Activated naive CD8-positive, alpha-beta T cell (primary cell): ENCODE results near the gene IFITM1.
A peak's percentile ranks its signal among the peaks of the same experiment; 100 is the strongest.
"Not testable (repeated sequence)": the region's sequence is repeated elsewhere in the genome, so short reads cannot be mapped to it uniquely, and the experiment has no call there.

ENCODE experiments used
- H3K27ac Mint-ChIP-seq: one replicate; pipeline ENCODE4 v1.8.0; 2021; ENCODE audit warnings: mixed read lengths
- H3K27me3 Mint-ChIP-seq: one replicate; pipeline ENCODE4 v1.8.0; 2021; ENCODE audit warnings: mixed read lengths
- H3K36me3 Mint-ChIP-seq: one replicate; pipeline ENCODE4 v1.8.0; 2021; ENCODE audit warnings: mixed read lengths
- H3K4me1 Mint-ChIP-seq: one replicate; pipeline ENCODE4 v1.8.0; 2021; ENCODE audit warnings: low read depth, mixed read lengths
- H3K4me3 Mint-ChIP-seq: one replicate; pipeline ENCODE4 v1.8.0; 2021; ENCODE audit warnings: mild to moderate bottlenecking, mixed read lengths
- H3K9me3 Mint-ChIP-seq: one replicate; pipeline ENCODE4 v1.8.0; 2021; ENCODE audit warnings: low read depth, mixed read lengths

Gene IFITM1

DNA sequence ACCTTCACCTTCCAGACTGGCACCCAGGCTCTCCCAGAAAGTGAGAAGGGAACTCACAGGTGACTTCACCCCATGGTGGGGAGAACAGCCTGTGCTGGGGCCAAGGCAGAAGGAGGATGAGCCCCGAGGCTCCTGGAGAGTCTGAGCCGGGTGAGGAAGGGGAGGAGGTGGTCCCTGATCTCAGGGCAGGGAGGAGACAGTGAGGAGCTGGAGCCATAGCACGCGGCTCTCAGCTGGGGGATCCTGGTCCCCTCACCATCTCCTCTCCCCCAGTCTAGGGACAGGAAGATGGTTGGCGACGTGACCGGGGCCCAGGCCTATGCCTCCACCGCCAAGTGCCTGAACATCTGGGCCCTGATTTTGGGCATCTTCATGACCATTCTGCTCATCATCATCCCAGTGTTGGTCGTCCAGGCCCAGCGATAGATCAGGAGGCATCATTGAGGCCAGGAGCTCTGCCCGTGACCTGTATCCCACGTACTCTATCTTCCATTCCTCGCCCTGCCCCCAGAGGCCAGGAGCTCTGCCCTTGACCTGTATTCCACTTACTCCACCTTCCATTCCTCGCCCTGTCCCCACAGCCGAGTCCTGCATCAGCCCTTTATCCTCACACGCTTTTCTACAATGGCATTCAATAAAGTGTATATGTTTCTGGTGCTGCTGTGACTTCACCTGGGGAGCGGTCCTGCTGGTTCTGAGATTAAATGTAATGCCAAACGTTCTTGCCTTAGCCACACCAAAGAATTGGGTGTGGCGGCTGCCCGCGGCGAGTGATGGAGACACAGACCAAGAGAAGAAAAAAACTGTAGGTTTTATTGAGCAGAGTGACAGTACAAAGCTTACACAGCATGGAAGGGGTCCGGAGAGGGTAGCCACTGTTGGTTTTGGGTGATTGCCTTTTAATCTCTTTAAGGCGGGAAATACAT lies 4.8 kb upstream of the IFITM1 start:
- peaks cover 54% of the 10 kb centered on the region for H3K4me1 Mint-ChIP-seq

DNA sequence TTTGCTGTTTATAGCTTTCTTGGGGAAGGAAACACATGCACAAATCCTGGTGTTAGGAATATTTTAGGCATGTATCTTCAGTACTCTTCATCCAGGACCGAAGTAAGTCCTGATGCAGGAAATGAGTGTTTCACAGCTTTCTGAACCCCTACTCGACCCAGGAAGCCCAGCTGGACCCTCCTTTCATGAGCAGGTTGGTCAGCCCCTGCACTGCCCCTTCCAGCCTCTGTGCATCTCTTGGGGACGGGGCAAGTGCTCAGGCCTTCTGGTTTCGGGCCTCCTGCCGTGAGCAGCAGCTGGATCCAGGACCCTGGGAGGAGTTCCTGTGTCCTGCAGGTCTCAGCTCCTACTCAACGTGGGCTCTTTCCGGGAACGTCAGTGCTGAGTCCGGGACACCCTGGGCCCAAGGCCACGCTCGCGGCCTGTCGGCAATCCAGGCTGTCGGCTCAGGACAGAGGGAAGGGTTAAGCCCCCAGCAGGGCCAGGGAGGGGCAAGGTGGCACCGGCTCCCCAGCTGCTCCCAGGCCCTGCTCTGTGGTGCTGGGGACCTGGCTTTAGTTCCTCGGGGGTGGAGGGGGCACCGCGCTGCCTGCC lies 3.8 kb upstream of the IFITM1 start:
- H3K27me3 Mint-ChIP-seq, H3K36me3 Mint-ChIP-seq, H3K9me3 Mint-ChIP-seq: not testable (repeated sequence)
- Mint-ChIP-seq H3K4me1 (peaks cover 53% of the 10 kb centered on the region), H3K27ac (peak overlapping the region; percentile 93), H3K4me3 (peak overlapping the region; percentile 91)

More for the DNA sequence above, 4.8 kb upstream of the IFITM1 start:
- not testable (repeated sequence) for H3K27me3 Mint-ChIP-seq, H3K36me3 Mint-ChIP-seq, H3K9me3 Mint-ChIP-seq
- Mint-ChIP-seq H3K4me3 (peak overlapping the region; percentile 91), H3K27ac (peak overlapping the region; percentile 93)

DNA sequence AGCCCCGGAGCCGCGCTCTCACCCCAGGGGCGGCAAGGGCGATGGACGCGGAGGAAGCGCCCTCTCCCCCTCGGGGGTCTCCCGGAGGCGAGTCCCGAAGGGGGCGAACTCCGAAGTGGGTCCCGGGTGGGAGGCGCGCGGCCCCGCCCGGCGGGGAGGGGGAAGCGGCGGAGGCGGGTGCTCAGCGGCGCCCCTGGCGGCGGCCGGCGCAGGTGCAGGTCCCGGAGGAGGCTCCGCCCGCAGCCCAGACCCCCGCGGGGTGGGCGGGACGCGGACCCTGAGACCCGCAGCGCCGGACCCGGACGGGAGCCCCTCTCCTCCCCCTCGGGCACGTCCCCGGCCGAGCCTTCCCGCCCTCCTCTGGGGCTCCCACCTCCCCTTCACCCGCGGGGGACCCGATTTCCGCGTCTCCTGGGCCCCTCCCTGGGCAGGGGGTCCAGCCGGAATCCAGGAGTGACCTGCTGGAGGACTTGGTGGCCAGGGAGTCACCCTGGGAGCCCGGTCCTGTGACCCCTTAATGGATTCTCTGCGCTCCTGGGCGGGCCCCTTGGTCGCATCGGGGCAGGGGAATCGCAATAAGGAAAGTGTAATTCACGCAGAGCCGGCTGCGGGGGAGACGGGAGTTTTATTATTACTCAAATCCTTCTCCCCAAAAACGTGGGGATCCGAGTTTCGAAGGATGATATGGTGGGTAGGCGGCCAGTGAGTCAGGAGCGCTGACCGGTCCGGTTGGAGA lies 2.7 kb upstream of the IFITM1 start:
- H3K9me3 Mint-ChIP-seq, H3K36me3 Mint-ChIP-seq, H3K27me3 Mint-ChIP-seq: not testable (repeated sequence)
- Mint-ChIP-seq H3K27ac (peak overlapping the region; percentile 96), H3K4me3 (peak overlapping the region; percentile 95), H3K4me1 (peaks cover 45% of the 10 kb centered on the region)

DNA sequence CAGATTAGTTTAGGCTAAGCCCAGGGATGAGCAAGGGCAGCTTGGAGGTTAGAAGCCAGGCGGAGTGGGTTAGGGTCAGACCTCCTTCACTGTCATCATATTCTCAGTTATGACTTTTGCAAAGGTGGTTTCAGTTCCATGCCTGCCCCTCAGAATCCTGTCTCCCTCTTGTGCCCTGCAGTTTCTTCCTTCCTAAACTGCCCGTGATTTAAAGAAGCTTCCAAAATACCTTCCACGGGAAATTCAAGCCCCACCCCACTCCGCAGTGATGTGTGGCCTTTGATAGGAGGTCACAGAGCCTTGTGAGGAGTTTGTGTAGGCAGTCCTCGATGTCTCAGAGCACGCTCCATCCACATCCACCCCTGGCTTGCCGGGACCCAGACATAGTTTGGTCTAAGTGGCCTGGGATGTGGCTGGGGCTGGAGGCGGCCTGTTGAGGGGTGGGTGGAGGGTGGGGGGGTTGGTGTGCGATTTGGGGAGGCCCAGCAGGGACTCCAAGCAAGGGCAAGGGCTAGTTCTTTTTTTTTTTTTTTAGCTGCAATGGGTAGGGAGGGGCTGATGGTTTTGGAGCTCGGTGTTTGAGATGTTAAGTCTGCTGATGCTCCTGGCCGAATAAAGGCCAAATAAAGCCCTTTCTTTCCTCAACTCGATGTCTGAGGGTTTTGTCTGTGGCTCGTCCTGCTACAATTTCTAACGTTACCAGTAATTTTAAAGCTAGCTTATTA lies 1.6 kb upstream of the IFITM1 start:
- H3K27me3 Mint-ChIP-seq, result no peaks in the 10 kb centered on the region
- no peaks in the 10 kb centered on the region for H3K36me3 Mint-ChIP-seq
- H3K4me3 Mint-ChIP-seq, result peak overlapping the region; percentile 95
- no peaks in the 10 kb centered on the region for H3K9me3 Mint-ChIP-seq
- peak overlapping the region; percentile 96 for H3K27ac Mint-ChIP-seq
- H3K4me1 Mint-ChIP-seq, result peaks cover 50% of the 10 kb centered on the region

DNA sequence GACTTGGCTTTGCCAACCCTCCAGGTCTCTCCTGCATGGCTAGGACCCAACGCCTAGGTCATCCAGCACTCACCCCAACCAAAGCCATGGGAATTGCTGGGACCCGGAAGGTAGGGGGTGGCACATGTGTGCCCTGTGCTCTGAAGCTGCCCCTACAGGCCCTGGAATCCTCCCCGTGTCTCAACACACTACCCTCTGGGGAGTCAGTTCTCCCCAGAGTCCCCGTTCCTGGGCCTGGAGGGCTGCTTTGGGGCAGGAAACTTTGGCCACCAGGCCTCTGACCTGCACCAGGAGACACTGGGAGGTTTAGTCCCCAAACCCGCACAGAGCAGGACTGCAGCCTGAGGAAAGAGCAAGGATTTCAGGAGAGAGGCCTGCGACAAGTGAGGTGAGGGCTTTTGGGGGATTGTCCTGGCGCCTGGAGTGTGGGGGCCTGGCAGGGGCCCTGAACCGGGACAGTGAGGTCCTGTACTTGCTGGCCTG lies 495 bp upstream of the IFITM1 start:
- Mint-ChIP-seq H3K27me3 (no peaks in the 10 kb centered on the region), H3K27ac (peak overlapping the region; percentile 96), H3K4me1 (peaks cover 50% of the 10 kb centered on the region), H3K9me3 (no peaks in the 10 kb centered on the region), H3K4me3 (peak overlapping the region; percentile 95), H3K36me3 (no peaks in the 10 kb centered on the region)

DNA sequence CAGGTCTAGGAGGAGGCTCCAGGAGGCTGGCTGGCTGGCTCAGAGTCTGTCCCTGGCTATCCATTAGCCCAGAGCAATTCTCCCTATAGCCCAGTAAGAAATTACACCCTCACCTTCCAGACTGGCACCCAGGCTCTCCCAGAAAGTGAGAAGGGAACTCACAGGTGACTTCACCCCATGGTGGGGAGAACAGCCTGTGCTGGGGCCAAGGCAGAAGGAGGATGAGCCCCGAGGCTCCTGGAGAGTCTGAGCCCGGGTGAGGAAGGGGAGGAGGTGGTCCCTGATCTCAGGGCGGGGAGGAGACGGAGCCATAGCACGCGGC lies 675 bp downstream of the IFITM1 start:
- H3K36me3 Mint-ChIP-seq, H3K27me3 Mint-ChIP-seq: not testable (repeated sequence)

DNA sequence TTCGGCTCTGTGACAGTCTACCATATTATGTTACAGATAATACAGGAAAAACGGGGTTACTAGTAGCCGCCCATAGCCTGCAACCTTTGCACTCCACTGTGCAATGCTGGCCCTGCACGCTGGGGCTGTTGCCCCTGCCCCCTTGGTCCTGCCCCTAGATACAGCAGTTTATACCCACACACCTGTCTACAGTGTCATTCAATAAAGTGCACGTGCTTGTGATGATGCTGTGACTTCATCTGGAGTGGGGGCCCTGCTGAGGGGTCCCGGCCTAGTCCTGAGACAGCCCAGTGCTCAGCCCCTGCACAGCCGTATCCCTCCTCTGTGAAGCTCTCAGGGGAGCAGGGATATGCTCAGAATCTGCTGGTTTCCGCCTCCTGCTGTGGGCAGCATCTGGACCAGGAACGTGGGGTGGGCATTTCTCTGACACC lies 1.2 kb downstream of the IFITM1 start:
- H3K4me1 Mint-ChIP-seq, result peaks cover 42% of the 10 kb centered on the region

More for the DNA sequence above, 675 bp downstream of the IFITM1 start:
- H3K9me3 Mint-ChIP-seq, result not testable (repeated sequence)
- Mint-ChIP-seq H3K4me3 (peak overlapping the region; percentile 95), H3K27ac (peak overlapping the region; percentile 96), H3K4me1 (peaks cover 42% of the 10 kb centered on the region)

DNA sequence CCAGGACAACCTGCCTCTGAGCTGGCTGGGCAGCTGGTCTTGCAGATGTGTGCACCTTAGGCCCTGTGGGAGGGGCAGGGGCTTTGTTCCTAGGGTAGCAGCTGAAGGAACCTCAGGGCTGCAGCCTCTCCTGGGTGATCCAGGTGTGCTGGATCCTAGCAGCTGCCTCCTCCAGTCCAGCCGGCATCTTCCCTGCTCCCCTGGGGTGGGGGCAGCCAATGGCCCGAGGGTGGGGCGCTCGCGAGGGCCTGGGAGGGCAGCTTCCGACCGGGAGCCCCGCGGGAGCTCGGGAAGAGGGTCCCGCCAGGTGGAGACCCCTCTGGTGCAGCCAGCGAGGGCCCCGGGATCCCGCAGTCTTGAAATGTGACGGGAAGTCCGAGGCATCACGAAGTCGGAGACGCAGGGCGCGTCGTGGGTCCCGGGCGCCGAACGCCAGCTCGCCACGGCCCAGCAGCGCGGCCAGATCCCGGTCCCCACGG lies 1.7 kb downstream of the IFITM1 start:
- no peaks in the 10 kb centered on the region for H3K9me3 Mint-ChIP-seq
- H3K4me3 Mint-ChIP-seq, result peak overlapping the region; percentile 95
- H3K27me3 Mint-ChIP-seq, result no peaks in the 10 kb centered on the region
- H3K4me1 Mint-ChIP-seq, result peaks cover 47% of the 10 kb centered on the region
- H3K27ac Mint-ChIP-seq, result peak overlapping the region; percentile 96
- H3K36me3 Mint-ChIP-seq, result no peaks in the 10 kb centered on the region

More for the DNA sequence above, 1.2 kb downstream of the IFITM1 start:
- no peaks in the 10 kb centered on the region for H3K36me3 Mint-ChIP-seq
- no peaks in the 10 kb centered on the region for H3K9me3 Mint-ChIP-seq
- H3K4me3 Mint-ChIP-seq, result peak overlapping the region; percentile 95
- H3K27me3 Mint-ChIP-seq, result no peaks in the 10 kb centered on the region
- H3K27ac Mint-ChIP-seq, result peak overlapping the region; percentile 96

DNA sequence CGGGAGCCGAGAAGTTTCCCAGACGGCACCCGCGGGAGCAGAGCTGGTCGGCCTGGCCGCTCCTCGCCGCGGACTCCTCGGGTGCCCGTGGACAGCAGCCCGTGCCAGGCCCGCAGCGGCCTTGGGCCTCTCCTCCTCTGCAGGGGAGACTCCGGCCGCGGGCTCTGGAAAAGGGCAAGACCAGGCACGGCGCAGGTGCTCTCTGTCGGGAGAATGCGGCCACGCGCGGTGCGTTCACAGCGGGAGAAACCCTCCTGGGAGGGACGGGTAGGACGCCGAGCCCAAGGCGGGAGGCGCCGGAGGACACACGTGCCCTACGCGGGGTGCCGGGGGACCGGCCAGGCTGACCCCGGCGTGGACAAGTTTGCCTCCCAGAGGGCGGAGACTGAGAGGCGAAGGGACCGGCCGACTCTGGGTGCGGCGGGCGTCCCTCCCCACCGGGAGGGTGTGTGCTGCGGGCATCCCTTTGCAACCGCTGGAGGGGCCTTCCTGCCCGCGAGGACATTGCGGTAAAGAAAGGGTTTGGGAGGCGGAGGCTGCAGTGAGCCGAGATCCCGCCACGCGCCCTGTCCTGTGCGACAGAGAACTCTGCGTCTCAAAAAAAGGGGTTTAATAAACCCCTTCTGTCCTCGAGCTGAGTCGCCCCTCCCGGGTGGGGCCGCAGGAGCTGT lies 2.3 kb downstream of the IFITM1 start:
- H3K4me1 Mint-ChIP-seq, result peaks cover 50% of the 10 kb centered on the region
- no peaks in the 10 kb centered on the region for H3K36me3 Mint-ChIP-seq
- peak overlapping the region; percentile 87 for H3K27ac Mint-ChIP-seq
- H3K4me3 Mint-ChIP-seq, result peak overlapping the region; percentile 93
- H3K9me3 Mint-ChIP-seq, result no peaks in the 10 kb centered on the region
- H3K27me3 Mint-ChIP-seq, result no peaks in the 10 kb centered on the region

DNA sequence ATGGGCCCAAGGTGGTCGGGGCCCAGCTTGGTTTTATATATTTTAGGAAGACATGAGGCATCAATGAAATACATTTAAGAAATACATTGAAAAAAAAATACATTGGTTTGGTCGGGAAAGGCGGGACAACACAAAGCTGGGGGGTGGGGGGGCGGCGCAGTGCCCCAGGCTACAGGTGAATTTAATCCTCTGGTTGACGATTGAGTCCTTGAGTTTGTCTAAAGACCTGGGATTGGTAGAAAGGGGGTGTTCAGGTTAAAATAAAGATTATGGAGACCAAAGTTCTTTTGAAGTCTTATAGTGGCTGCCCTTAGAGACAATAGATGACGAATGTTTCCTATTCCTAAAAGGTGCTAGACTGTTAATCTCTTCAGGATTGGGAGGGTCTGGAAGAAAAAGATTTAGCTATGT lies 3.1 kb downstream of the IFITM1 start:
- H3K36me3 Mint-ChIP-seq, result no peaks in the 10 kb centered on the region
- H3K27ac Mint-ChIP-seq, result peak overlapping the region; percentile 87
- H3K4me1 Mint-ChIP-seq, result peaks cover 47% of the 10 kb centered on the region
- no peaks in the 10 kb centered on the region for H3K27me3 Mint-ChIP-seq
- H3K4me3 Mint-ChIP-seq, result peak overlapping the region; percentile 93
- no peaks in the 10 kb centered on the region for H3K9me3 Mint-ChIP-seq

DNA sequence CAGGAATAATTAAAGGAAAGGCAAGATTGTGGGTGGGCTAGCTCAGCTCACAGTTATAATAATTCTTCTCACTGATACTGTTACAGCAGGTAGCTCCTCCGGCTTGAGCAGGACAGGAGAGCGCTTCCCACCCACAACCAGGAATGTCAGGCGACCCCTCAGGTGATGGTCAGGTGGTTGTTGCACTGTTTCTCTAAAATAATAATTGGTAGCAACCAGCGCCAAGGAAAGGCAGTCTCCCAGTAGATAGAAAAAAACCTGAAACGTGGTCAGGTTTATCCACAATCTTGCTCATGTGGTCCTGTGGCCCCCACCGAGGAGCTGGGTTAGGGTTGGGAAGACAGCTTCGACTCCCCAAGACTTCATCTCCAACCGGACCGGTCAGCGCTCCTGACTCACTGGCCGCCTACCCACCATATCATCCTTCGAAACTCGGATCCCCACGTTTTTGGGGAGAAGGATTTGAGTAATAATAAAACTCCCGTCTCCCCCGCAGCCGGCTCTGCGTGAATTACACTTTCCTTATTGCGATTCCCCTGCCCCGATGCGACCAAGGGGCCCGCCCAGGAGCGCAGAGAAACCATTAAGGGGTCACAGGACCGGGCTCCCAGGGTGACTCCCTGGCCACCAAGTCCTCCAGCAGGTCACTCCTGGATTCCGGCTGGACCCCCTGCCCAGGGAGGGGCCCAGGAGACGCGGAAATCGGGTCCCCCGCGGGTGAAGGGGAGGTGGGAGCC lies 4.0 kb downstream of the IFITM1 start:
- H3K4me1 Mint-ChIP-seq, result peaks cover 41% of the 10 kb centered on the region
- not testable (repeated sequence) for H3K36me3 Mint-ChIP-seq, H3K9me3 Mint-ChIP-seq, H3K27me3 Mint-ChIP-seq
- H3K27ac Mint-ChIP-seq, result peak overlapping the region; percentile 87
- peak overlapping the region; percentile 93 for H3K4me3 Mint-ChIP-seq

DNA sequence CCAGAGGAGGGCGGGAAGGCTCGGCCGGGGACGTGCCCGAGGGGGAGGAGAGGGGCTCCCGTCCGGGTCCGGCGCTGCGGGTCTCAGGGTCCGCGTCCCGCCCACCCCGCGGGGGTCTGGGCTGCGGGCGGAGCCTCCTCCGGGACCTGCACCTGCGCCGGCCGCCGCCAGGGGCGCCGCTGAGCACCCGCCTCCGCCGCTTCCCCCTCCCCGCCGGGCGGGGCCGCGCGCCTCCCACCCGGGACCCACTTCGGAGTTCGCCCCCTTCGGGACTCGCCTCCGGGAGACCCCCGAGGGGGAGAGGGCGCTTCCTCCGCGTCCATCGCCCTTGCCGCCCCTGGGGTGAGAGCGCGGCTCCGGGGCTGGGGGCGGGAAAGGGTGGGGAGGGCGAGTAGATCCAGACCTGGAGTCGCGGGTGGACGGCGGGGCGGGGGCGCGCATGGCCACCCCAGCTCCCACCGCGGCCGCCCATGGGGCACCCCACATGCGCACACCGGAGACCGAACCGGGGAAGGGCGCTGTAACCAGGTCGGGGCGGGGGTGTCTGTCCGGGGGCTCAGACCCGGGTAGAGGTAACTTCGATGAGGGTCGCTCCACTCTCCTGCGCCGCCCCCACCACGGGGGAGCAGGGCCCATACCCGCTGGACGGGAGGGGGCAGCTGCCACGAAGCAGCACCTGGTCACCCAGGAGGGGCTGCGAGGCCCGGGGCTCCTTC lies 4.7 kb downstream of the IFITM1 start:
- H3K4me1 Mint-ChIP-seq, result peaks cover 38% of the 10 kb centered on the region
- not testable (repeated sequence) for H3K4me3 Mint-ChIP-seq, H3K27me3 Mint-ChIP-seq, H3K36me3 Mint-ChIP-seq, H3K27ac Mint-ChIP-seq, H3K9me3 Mint-ChIP-seq
